IMR-90 (cell line): Measurements from ENCODE around the gene MTCL1.

ENCODE experiments used
- CEBPB ChIP-seq: IDR thresholded peaks from 2 replicates; pipeline ENCODE4 v1.6.1; 2012; ENCODE audit warnings: low read depth, low read length, improper control_type of control experiment
- CTCF ChIP-seq: conservative IDR thresholded peaks from 2 replicates; pipeline ENCODE4 v1.5.1; 2012; ENCODE audit warnings: mild to moderate bottlenecking, low read depth, low read length, improper control_type of control experiment
- ELK1 ChIP-seq: fragments of 150-350 bp; IDR thresholded peaks from 2 replicates; pipeline ENCODE4 v1.6.1; 2016; ENCODE audit warnings: low read depth, mild to moderate bottlenecking, low read length, moderate library complexity, borderline replicate concordance
- FOS ChIP-seq: fragments of 150-350 bp; IDR thresholded peaks from 2 replicates; pipeline ENCODE4 v1.6.1; 2016; ENCODE audit warnings: low read depth, low read length
- MAZ ChIP-seq: IDR thresholded peaks from 2 replicates; pipeline ENCODE4 v1.6.1; 2012; ENCODE audit warnings: low read depth, mild to moderate bottlenecking, low read length, improper control_type of control experiment, moderate library complexity, borderline replicate concordance
- MXI1 ChIP-seq: IDR thresholded peaks from 2 replicates; pipeline ENCODE4 v1.6.1; 2012; ENCODE audit warnings: low read depth, mild to moderate bottlenecking, low read length, moderate library complexity, borderline replicate concordance
- NFE2L2 ChIP-seq: fragments of 150-350 bp; IDR thresholded peaks from 2 replicates; pipeline ENCODE4 v1.6.1; 2016; ENCODE audit warnings: low read depth, mild to moderate bottlenecking, low read length
- POLR2A ChIP-seq: IDR thresholded peaks from 2 replicates; pipeline ENCODE4 v1.6.1; 2012; ENCODE audit warnings: mild to moderate bottlenecking, low read depth, low read length
- RAD21 ChIP-seq: IDR thresholded peaks from 2 replicates; pipeline ENCODE4 v1.6.1; 2012; ENCODE audit warnings: low read length, improper control_type of control experiment
- RCOR1 ChIP-seq: IDR thresholded peaks from 2 replicates; pipeline ENCODE4 v1.6.1; 2012; ENCODE audit warnings: mild to moderate bottlenecking, low read length, improper control_type of control experiment; ENCODE audit not compliant: insufficient replicate concordance
- RFX5 ChIP-seq: IDR thresholded peaks from 2 replicates; pipeline ENCODE4 v1.8.0; 2012; ENCODE audit warnings: low read depth, mild to moderate bottlenecking, low read length, moderate library complexity
- TF ChIP-seq, protein P1 (sequence below): fragments of 150-350 bp; IDR thresholded peaks from 2 replicates; pipeline ENCODE4 v1.6.1; 2017; ENCODE audit warnings: mild to moderate bottlenecking, antibody characterized with exemption, low read length, low read depth

DNA sequence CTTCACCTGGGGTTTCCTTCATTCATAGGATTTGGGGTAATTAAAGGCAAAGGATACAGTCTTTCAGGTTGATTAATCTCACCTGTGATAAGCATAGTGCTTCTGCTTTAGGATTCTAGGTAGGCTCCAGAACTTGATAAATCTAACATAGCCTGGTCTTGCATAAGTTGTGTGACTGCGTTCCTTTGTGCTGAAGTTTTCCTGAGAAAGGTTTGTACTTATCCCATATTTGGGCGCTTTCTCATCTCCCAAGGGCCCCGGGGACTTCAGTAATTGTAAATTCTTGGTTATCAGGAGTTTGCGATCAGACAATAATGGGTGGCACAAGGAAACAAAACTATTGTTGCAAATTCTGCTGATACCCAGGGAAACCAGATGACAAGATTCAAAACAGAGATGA is 53.1 kb downstream of the MTCL1 start:
- no peak for TF ChIP-seq CTCF
- TF ChIP-seq MXI1 = no peak
- no peak for TF ChIP-seq ELK1
- no peak for TF ChIP-seq POLR2A
- no peak for TF ChIP-seq MAZ
- no peak for TF ChIP-seq RAD21
- no peak for TF ChIP-seq RCOR1
- TF ChIP-seq CEBPB = no peak
- no peak for TF ChIP-seq RFX5
- TF ChIP-seq, protein P1, sequence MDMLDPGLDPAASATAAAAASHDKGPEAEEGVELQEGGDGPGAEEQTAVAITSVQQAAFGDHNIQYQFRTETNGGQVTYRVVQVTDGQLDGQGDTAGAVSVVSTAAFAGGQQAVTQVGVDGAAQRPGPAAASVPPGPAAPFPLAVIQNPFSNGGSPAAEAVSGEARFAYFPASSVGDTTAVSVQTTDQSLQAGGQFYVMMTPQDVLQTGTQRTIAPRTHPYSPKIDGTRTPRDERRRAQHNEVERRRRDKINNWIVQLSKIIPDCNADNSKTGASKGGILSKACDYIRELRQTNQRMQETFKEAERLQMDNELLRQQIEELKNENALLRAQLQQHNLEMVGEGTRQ = no peak
- TF ChIP-seq NFE2L2 = no peak
- no peak for TF ChIP-seq FOS
